Heart left ventricle (tissue), 13 donors: ENCODE results near the gene CIT.

Source experiments
- CTCF ChIP-seq, 12 donors: fragments of 200-600 bp; sonication (generic) in 4 of 12; IDR thresholded peaks; one replicate each; pipeline versions ENCODE4 v1.5.0 to v1.8.0; 2018 to 2022; ENCODE audit warnings: antibody characterized with exemption in 12 of 12, mild to moderate bottlenecking in 5 of 12
- POLR2A ChIP-seq, 2 donors: fragments of 450-650 bp; IDR thresholded peaks; one replicate each; pipeline ENCODE4 v1.6.1; 2017; ENCODE audit warnings: antibody characterized with exemption in 2 of 2, mild to moderate bottlenecking in 2 of 2, moderate library complexity in 2 of 2
- donor health status: ischemic (EF 13 %, LVEDD 7.1; RV severe dilation, severe dysfunction).
- donor health status: DM: no; HTN: yes; CAD: no.
- donor health status: DM: no; HTN: no; CAD: no.
- donor health status: ischemic (EF 25% LVEDD 6.9; RV normal size, moderate dysfunction).
- donor health status: ischemic (EF 25% LVEDD 5.7; RV mildly dilated, moderate dysfunction).
- donor health status: ischemic (EF 35%, LVEDD 5.7; RV mildly dilated, moderate dysfunction).
- donor health status: nonischemic (EF 11% LVEDD 7.7; RV severe dilation, severe dysfunction).
- donor health status: DM: yes; HTN: yes; CAD: no.
- donor health status: PGD.
- donor health status: ischemic (EF 29% LVEDD 5.4; RV normal size, mild dysfunction).
- donor health status: nonischemic (EF 23%, LVEDD 6.1; RV moderate dilation, normal function).

DNA sequence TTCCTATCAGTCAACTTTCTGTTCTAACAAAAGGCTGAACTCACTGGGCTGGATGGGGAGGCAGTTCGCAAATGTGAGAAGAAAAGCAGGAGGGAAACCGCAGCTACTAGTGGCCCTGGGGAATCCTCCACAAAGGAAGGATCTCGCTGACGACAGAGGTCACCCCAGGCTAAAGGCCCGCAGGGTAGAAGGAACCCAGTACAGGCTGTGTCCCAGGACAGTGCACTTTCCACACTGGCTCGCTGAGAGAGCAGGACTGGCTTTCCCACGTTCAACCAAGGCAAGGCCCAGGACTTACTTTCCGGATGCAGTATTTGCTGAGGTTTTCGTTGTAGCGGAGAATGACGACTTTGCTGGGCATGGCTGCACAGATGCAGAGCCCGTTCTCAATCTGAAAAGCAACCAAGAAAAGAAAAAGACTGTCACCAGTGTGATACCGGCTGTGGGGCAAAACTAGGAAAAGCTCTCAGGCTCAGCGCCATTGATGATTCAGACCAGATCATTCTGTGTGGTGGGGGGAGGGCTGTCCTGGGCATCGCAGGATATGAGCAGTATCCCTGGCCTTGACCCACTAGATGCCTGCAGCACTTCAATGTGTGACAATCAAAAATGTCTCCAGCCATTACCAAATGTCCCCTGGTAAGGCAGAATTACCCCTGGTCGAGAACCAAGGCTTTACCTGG, 172.9 kb downstream of the CIT start:
- TF ChIP-seq POLR2A (IDR thresholded peaks at IDR 0.05) = no peak
- no peak for TF ChIP-seq CTCF (IDR thresholded peaks at IDR 0.05)
